ENCODE data around the gene PHLDA3. TPM values are rescaled to one million over a fixed set of nuclear protein-coding genes. Genes with fewer than 3 reads are reported as not detected.
"Not testable (repeated sequence)": the region's sequence is repeated elsewhere in the genome, so short reads cannot be mapped to it uniquely, and the experiment has no call there.

Gene PHLDA3
- total RNA-seq, 1 donor from 2014 or later, result 1.9 TPM

- Histone ChIP-seq H3K27me3 (peaks cover 39% of the 10 kb centered on the region), H3K79me2 (ENCODE audit: low read depth) (no peaks in the 10 kb centered on the region), H3K4me2 (no peak overlapping the region), H4K20me1 (ENCODE audit: low read depth) (no peaks in the 10 kb centered on the region), H3K4me3 (no peak overlapping the region), H3K36me3 (no peaks in the 10 kb centered on the region), H3K9me3 (ENCODE audit: low read depth) (no peaks in the 10 kb centered on the region), H3K9ac (no peak overlapping the region), H3F3A (ENCODE audit: low read depth) (peaks cover 9% of the 10 kb centered on the region), H2AFZ (replicated peaks) (no peak overlapping the region), H3K4me1 (no peaks in the 10 kb centered on the region), H3K27ac (no peak overlapping the region)
- H3K4me3 Mint-ChIP-seq, result no peak overlapping the region
- H3K36me3 Mint-ChIP-seq, result no peaks in the 10 kb centered on the region
- H3K9me3 Mint-ChIP-seq, result peaks cover 2% of the 10 kb centered on the region
- H3K27me3 Mint-ChIP-seq (ENCODE audit: insufficient read depth, low read depth), result peaks cover 33% of the 10 kb centered on the region
- no peak for TF ChIP-seq EZH2phosphoT487 (IDR thresholded peaks at IDR 0.05)
- TF ChIP-seq, protein P1, sequence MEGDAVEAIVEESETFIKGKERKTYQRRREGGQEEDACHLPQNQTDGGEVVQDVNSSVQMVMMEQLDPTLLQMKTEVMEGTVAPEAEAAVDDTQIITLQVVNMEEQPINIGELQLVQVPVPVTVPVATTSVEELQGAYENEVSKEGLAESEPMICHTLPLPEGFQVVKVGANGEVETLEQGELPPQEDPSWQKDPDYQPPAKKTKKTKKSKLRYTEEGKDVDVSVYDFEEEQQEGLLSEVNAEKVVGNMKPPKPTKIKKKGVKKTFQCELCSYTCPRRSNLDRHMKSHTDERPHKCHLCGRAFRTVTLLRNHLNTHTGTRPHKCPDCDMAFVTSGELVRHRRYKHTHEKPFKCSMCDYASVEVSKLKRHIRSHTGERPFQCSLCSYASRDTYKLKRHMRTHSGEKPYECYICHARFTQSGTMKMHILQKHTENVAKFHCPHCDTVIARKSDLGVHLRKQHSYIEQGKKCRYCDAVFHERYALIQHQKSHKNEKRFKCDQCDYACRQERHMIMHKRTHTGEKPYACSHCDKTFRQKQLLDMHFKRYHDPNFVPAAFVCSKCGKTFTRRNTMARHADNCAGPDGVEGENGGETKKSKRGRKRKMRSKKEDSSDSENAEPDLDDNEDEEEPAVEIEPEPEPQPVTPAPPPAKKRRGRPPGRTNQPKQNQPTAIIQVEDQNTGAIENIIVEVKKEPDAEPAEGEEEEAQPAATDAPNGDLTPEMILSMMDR (IDR thresholded peaks at IDR 0.05), result no peak
- no peak for TF ChIP-seq EZH2 (IDR thresholded peaks at IDR 0.05)
- no peak overlapping the region for H3K27ac Mint-ChIP-seq
- no peak for DNase-seq (ENCODE audit: low spot score)
- H3K4me1 Mint-ChIP-seq, result peaks cover 16% of the 10 kb centered on the region
These were observed 6.1 kb upstream of the PHLDA3 start for GRCh38 chr1:201475130-201475529.

DNA sequence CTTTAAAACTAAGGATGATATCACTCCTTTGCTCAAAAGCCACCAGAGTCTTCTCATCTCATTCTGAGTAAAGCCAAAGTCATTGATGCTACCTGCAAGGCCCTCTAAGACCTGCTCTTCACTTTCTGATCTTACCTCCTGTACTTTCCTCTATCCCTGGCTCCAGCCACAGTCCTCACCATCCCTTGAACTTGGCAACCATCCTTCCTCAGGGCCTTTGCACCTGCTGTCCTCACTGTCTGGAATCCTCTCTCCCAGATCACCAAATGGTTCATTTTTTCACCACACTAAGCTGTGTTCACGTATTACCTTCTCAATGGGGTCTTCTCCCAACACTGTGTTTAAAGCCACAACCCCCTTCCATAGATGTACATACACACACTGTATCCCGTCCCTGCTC lies 4.3 kb upstream of the PHLDA3 start:
- H3K27me3 ChIP-seq, result peaks cover 43% of the 10 kb centered on the region
- peaks cover 2% of the 10 kb centered on the region for H3K9me3 Mint-ChIP-seq
- peaks cover 20% of the 10 kb centered on the region for H3K4me1 Mint-ChIP-seq
- H3K4me1 ChIP-seq, result peaks cover 8% of the 10 kb centered on the region
- no peaks in the 10 kb centered on the region for H3K36me3 Mint-ChIP-seq
- H3K36me3 ChIP-seq, result no peaks in the 10 kb centered on the region
- TF ChIP-seq, protein P1 (IDR thresholded peaks at IDR 0.05), result no peak
- TF ChIP-seq EZH2phosphoT487 (IDR thresholded peaks at IDR 0.05) (no peak), EZH2 (IDR thresholded peaks at IDR 0.05) (no peak)
- no peaks in the 10 kb centered on the region for H3K9me3 ChIP-seq (ENCODE audit: low read depth)
- H4K20me1 ChIP-seq (ENCODE audit: low read depth), result peaks cover 2% of the 10 kb centered on the region
- H3K4me3 Mint-ChIP-seq, result no peak overlapping the region
- no peak overlapping the region for H3K27ac Mint-ChIP-seq
- H3K79me2 ChIP-seq (ENCODE audit: low read depth), result peaks cover 6% of the 10 kb centered on the region
- no peaks in the 10 kb centered on the region for H3F3A ChIP-seq (ENCODE audit: low read depth)
- no peak overlapping the region for H2AFZ ChIP-seq (replicated peaks)
- no peak overlapping the region for H3K9ac ChIP-seq
- H3K27me3 Mint-ChIP-seq (ENCODE audit: insufficient read depth, low read depth), result peaks cover 37% of the 10 kb centered on the region
- no peak overlapping the region for H3K27ac ChIP-seq
- DNase-seq (ENCODE audit: low spot score), result no peak
- H3K4me2 ChIP-seq, result no peak overlapping the region
- H3K4me3 ChIP-seq, result no peak overlapping the region

- H3K9me3 ChIP-seq (ENCODE audit: low read depth); H3K4me3 ChIP-seq; H3K9ac ChIP-seq; H3K36me3 Mint-ChIP-seq; H3K4me2 ChIP-seq; DNase-seq (ENCODE audit: low spot score); H3K4me3 Mint-ChIP-seq; H3K27ac ChIP-seq; H3K9me3 Mint-ChIP-seq; H2AFZ ChIP-seq (replicated peaks); H3K27ac Mint-ChIP-seq; H3F3A ChIP-seq (ENCODE audit: low read depth); H3K36me3 ChIP-seq; H4K20me1 ChIP-seq (ENCODE audit: low read depth): not testable (repeated sequence)
- Mint-ChIP-seq H3K4me1 (peaks cover 19% of the 10 kb centered on the region), H3K27me3 (ENCODE audit: insufficient read depth, low read depth) (peaks cover 46% of the 10 kb centered on the region)
- Histone ChIP-seq H3K4me1 (peaks cover 14% of the 10 kb centered on the region), H3K27me3 (peaks cover 50% of the 10 kb centered on the region), H3K79me2 (ENCODE audit: low read depth) (peaks cover 15% of the 10 kb centered on the region)
These were observed 3.3 kb upstream of the PHLDA3 start for GRCh38 chr1:201472321-201472720.

- Mint-ChIP-seq H3K36me3 (no peaks in the 10 kb centered on the region), H3K27ac (no peak overlapping the region), H3K9me3 (peaks cover 2% of the 10 kb centered on the region), H3K4me1 (peaks cover 14% of the 10 kb centered on the region), H3K27me3 (ENCODE audit: insufficient read depth, low read depth) (peaks cover 49% of the 10 kb centered on the region), H3K4me3 (no peak overlapping the region)
- no peaks in the 10 kb centered on the region for H3K36me3 ChIP-seq
- no peaks in the 10 kb centered on the region for H3K9me3 ChIP-seq (ENCODE audit: low read depth)
- no peak overlapping the region for H3K4me3 ChIP-seq
- H3K4me1 ChIP-seq, result peaks cover 14% of the 10 kb centered on the region
- H4K20me1 ChIP-seq (ENCODE audit: low read depth), result peaks cover 14% of the 10 kb centered on the region
- H3K27ac ChIP-seq, result no peak overlapping the region
- TF ChIP-seq EZH2 (IDR thresholded peaks at IDR 0.05) (no peak), EZH2phosphoT487 (IDR thresholded peaks at IDR 0.05) (no peak)
- TF ChIP-seq, protein P1 (IDR thresholded peaks at IDR 0.05), result no peak
- no peak for DNase-seq (ENCODE audit: low spot score)
- peaks cover 50% of the 10 kb centered on the region for H3K27me3 ChIP-seq
- H3F3A ChIP-seq (ENCODE audit: low read depth), result no peaks in the 10 kb centered on the region
- no peak overlapping the region for H3K4me2 ChIP-seq
- H2AFZ ChIP-seq (replicated peaks), result no peak overlapping the region
- H3K79me2 ChIP-seq (ENCODE audit: low read depth), result peaks cover 20% of the 10 kb centered on the region
- no peak overlapping the region for H3K9ac ChIP-seq
These were observed 2.8 kb upstream of the PHLDA3 start for GRCh38 chr1:201471772-201472171.

Data from neural progenitor cell (in vitro differentiated cells).